GM12872 (cell line): ENCODE measurements around the gene SKAP1.
A peak's percentile ranks its signal among the peaks of the same experiment; 100 is the strongest.

ENCODE experiments used
- TF ChIP-seq, protein P1 (sequence below): IDR thresholded peaks from 3 replicates; pipeline ENCODE4 v1.5.1; 2011; ENCODE audit warnings: low read depth, mild to moderate bottlenecking, low read length, moderate library complexity; ENCODE audit not compliant: insufficient read depth

The SKAP1 gene

DNA sequence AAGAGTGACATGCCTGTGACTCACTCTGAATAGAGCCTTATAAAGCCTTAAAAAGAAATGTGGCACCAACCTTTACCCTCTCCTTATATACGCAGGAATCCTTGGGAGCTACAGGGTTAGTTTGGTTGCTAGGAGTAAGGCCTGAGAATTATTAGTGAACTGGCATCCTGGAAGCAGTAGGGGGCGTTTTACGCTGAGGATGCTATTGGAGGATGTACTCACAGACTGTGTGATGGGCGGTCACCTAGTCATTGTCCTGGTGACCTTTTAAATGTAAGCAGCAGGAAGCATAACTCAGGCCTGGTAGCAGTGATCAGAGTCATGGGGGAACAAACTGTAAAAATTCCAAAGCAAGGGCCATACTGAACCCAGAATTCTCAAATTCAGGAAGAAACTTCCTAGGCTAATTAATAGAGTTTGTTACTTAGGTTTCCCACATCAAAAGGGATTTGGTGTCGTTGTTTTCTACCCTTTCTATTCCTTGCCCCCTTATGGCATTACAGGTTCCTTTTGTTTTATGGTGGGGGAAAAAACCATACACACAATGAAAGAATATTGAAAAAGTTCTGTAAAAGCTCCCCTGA is 168.6 kb downstream of the SKAP1 start:
- TF ChIP-seq, protein P1, sequence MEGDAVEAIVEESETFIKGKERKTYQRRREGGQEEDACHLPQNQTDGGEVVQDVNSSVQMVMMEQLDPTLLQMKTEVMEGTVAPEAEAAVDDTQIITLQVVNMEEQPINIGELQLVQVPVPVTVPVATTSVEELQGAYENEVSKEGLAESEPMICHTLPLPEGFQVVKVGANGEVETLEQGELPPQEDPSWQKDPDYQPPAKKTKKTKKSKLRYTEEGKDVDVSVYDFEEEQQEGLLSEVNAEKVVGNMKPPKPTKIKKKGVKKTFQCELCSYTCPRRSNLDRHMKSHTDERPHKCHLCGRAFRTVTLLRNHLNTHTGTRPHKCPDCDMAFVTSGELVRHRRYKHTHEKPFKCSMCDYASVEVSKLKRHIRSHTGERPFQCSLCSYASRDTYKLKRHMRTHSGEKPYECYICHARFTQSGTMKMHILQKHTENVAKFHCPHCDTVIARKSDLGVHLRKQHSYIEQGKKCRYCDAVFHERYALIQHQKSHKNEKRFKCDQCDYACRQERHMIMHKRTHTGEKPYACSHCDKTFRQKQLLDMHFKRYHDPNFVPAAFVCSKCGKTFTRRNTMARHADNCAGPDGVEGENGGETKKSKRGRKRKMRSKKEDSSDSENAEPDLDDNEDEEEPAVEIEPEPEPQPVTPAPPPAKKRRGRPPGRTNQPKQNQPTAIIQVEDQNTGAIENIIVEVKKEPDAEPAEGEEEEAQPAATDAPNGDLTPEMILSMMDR = peak; percentile 65

GRCh38 chr17:48259694-48260291 is 170.2 kb downstream of the SKAP1 start:
- TF ChIP-seq, protein P1 = peak; percentile 63

DNA sequence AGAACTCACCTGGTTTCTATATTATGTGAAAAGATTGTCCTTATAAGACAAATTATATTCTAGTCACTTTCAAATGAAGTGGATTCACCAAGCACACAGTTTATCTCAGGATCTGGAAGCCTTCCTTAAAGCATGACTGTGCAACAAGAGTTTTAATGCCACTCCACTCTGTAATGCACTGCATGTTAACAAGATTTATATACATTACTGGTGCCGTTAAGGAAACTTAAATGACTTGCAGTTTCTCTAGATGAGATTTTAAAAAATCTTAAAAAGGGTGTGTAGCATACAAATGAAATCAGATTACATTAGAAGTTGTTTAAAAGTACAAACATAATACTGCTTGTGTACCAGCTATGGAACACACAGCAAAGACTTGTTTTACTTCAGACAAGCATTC is 171.7 kb downstream of the SKAP1 start:
- TF ChIP-seq, protein P1 = no peak

GRCh38 chr17:48255759-48256158 is 174.3 kb downstream of the SKAP1 start:
- TF ChIP-seq, protein P1 = no peak

- TF ChIP-seq, protein P1 = no peak
Measured at GRCh38 chr17:48254896-48255295, 175.1 kb downstream of the SKAP1 start.

DNA sequence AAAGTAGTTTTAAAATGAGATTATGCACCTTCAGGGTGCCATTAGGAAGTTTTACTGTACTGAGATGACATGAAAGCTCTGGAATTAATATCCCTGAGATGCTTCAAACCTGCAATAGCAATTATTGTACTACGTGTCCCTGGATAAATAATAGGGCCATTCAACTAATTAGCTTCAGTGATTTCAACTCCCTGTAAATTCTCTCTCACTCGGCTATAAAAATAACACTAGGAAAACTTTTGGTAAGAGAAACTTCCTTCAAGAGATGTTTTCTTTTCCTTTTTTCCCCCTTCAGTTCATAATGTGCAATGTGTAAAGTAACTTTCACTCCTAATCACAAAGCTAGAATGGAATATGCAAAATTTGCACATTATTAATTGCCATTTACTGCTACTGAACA is 176.0 kb downstream of the SKAP1 start:
- TF ChIP-seq, protein P1 = no peak

GRCh38 chr17:48251950-48252349 is 178.1 kb downstream of the SKAP1 start:
- TF ChIP-seq, protein P1 = no peak
